Activated CD8-positive, alpha-beta memory T cell treated with anti-CD3 and anti-CD28 coated beads, Interleukin-2, amount 50 U/mL, for 1 hour (primary cell): Measurements from ENCODE around the gene DCDC2C.

ENCODE experiments used
- DNase-seq: peaks from one replicate; pipeline ENCODE4 v3.0.0-alpha.2; 2020; ENCODE audit errors: extremely low read depth

Gene DCDC2C

GRCh38 chr2:3743951-3744555 is 40.7 kb downstream of the DCDC2C start:
- no peak for DNase-seq

- DNase-seq: no peak
Observed at GRCh38 chr2:3745920-3746319, 42.5 kb downstream of the DCDC2C start.

GRCh38 chr2:3747032-3747654 is 43.8 kb downstream of the DCDC2C start:
- DNase-seq: no peak

- no peak for DNase-seq
Observed at GRCh38 chr2:3747826-3748225, 44.5 kb downstream of the DCDC2C start.

- DNase-seq: no peak
Observed at GRCh38 chr2:3749201-3749600, 45.8 kb downstream of the DCDC2C start.

- no peak for DNase-seq
Observed at GRCh38 chr2:3751251-3751650, 47.9 kb downstream of the DCDC2C start.

GRCh38 chr2:3751806-3752205 is 48.4 kb downstream of the DCDC2C start:
- no peak for DNase-seq

GRCh38 chr2:3752376-3752775 is 49.0 kb downstream of the DCDC2C start:
- no peak for DNase-seq

- no peak for DNase-seq
Observed at GRCh38 chr2:3753561-3753960, 50.2 kb downstream of the DCDC2C start.

- no peak for DNase-seq
Observed at GRCh38 chr2:3754280-3754679, 50.9 kb downstream of the DCDC2C start.

- no peak for DNase-seq
Observed at GRCh38 chr2:3754795-3755194, 51.4 kb downstream of the DCDC2C start.

- DNase-seq: no peak
Observed at GRCh38 chr2:3755277-3755676, 51.9 kb downstream of the DCDC2C start.

- no peak for DNase-seq
Observed at GRCh38 chr2:3756306-3756705, 52.9 kb downstream of the DCDC2C start.

- no peak for DNase-seq
Observed at GRCh38 chr2:3758906-3759305, 55.5 kb downstream of the DCDC2C start.

- no peak for DNase-seq
Observed at GRCh38 chr2:3759331-3759730, 56.0 kb downstream of the DCDC2C start.

GRCh38 chr2:3759761-3760160 is 56.4 kb downstream of the DCDC2C start:
- no peak for DNase-seq

- no peak for DNase-seq
Observed at GRCh38 chr2:3761272-3761671, 57.9 kb downstream of the DCDC2C start.

- DNase-seq: no peak
Observed at GRCh38 chr2:3762771-3763447, 59.5 kb downstream of the DCDC2C start.

GRCh38 chr2:3766824-3767223 is 63.4 kb downstream of the DCDC2C start:
- DNase-seq: no peak

- DNase-seq: no peak
Observed at GRCh38 chr2:3768960-3769765, 65.8 kb downstream of the DCDC2C start.

- no peak for DNase-seq
Observed at GRCh38 chr2:3769766-3770165, 66.4 kb downstream of the DCDC2C start.

GRCh38 chr2:3770724-3771415 is 67.5 kb downstream of the DCDC2C start:
- no peak for DNase-seq
